CD4-positive, alpha-beta memory T cell (primary cell): ENCODE results near the gene PRDM4. TPM values are rescaled to one million over a fixed set of nuclear protein-coding genes. Genes with fewer than 3 reads are reported as not detected.

Experiments
- CTCF ChIA-PET: fragments of 350-600 bp; sonication (Branson Sonifier 250); formaldehyde crosslinking; loops from one replicate; lab custom pipeline; 2021; ENCODE audit warnings: inconsistent platforms; ENCODE audit not compliant: partially characterized antibody; lab: Charles Lee
- POLR2A ChIA-PET: fragments of 350-600 bp; sonication (Branson Sonifier 250); formaldehyde crosslinking; loops from one replicate; lab custom pipeline; 2021; ENCODE audit not compliant: partially characterized antibody; lab: Charles Lee
- DNase-seq, 5 donors: peaks; one replicate each; pipeline versions ENCODE4 v3.0.0 to v3.0.0-alpha.2; 2020 to 2022; ENCODE audit warnings: mixed read lengths in 1 of 5
- H3K27ac ChIP-seq: one replicate; pipeline ENCODE4 v1.7.0; 2013; ENCODE audit warnings: low read depth, low read length
- H3K27me3 ChIP-seq: 2 replicates; pipeline ENCODE4 v1.7.0; 2013; ENCODE audit warnings: mild to moderate bottlenecking, low read length, moderate library complexity; ENCODE audit not compliant: insufficient read depth
- H3K36me3 ChIP-seq: 2 replicates; pipeline ENCODE4 v1.7.0; 2013; ENCODE audit warnings: mild to moderate bottlenecking, low read length, moderate library complexity; ENCODE audit not compliant: insufficient read depth
- H3K4me1 ChIP-seq: 2 replicates; pipeline ENCODE4 v1.7.0; 2013; ENCODE audit warnings: mild to moderate bottlenecking, low read length, moderate library complexity; ENCODE audit not compliant: insufficient read depth
- H3K4me3 ChIP-seq, 2 donors: one replicate each; pipeline ENCODE4 v1.7.0; 2013; ENCODE audit warnings: low read length in 2 of 2, mild to moderate bottlenecking in 1 of 2
- H3K9me3 ChIP-seq, 2 donors: one replicate each; pipeline ENCODE4 v1.7.0; 2013; ENCODE audit warnings: low read length in 2 of 2, control low read depth in 1 of 2; ENCODE audit not compliant: control insufficient read depth in 1 of 2
- H3K27ac Mint-ChIP-seq, 7 donors: one replicate each; pipeline ENCODE4 v1.8.0; 2020 to 2021; ENCODE audit warnings: mixed read lengths in 7 of 7, mild to moderate bottlenecking in 6 of 7, inconsistent platforms in 3 of 7, moderate library complexity in 3 of 7
- H3K27me3 Mint-ChIP-seq, 2 donors: one replicate each; pipeline ENCODE4 v1.8.0; 2020 to 2021; ENCODE audit warnings: mixed read lengths in 2 of 2
- H3K36me3 Mint-ChIP-seq, 2 donors: one replicate each; pipeline ENCODE4 v1.8.0; 2020 to 2021; ENCODE audit warnings: mixed read lengths in 2 of 2, inconsistent platforms in 1 of 2, mild to moderate bottlenecking in 1 of 2
- H3K4me1 Mint-ChIP-seq, 4 donors: one replicate each; pipeline ENCODE4 v1.8.0; 2020 to 2021; ENCODE audit warnings: mixed read lengths in 4 of 4, mild to moderate bottlenecking in 1 of 4
- H3K4me3 Mint-ChIP-seq, 8 donors: one replicate each; pipeline ENCODE4 v1.8.0; 2020 to 2021; ENCODE audit warnings: mixed read lengths in 8 of 8, mild to moderate bottlenecking in 7 of 8, moderate library complexity in 6 of 8, inconsistent platforms in 3 of 8
- H3K9me3 Mint-ChIP-seq, 8 donors: one replicate each; pipeline ENCODE4 v1.8.0; 2020 to 2021; ENCODE audit warnings: mixed read lengths in 8 of 8, mild to moderate bottlenecking in 5 of 8, inconsistent platforms in 3 of 8, moderate library complexity in 1 of 8
- intact Hi-C: fragments of 100-400 bp; cut with micrococcal nuclease; formaldehyde crosslinking; loops from one replicate; pipeline ENCODE4 v1.15.1; 2023
- polyA plus RNA-seq, 2 donors: library from polyadenylated mRNA; unstranded; fragments of 300-500 nt; fragmentation: Illumina TruSeq; gene quantifications; one replicate each; pipeline ENCODE4 v1.2.3, GENCODE V29; 2021
- total RNA-seq, 2 experiments: library from RNA; stranded (reverse); gene quantifications; one replicate each; pipeline ENCODE4 v1.2.3, GENCODE V29; 2021

Gene PRDM4
- total and polyA plus RNA-seq, 4 experiments from 2014 or later: 12.2 to 38.3 (median 28.0) TPM

- ChIA-PET POLR2A (no interaction called here), CTCF (no interaction called here)
- Mint-ChIP-seq H3K4me1 (peaks cover 2 to 15% (median 6%) of the 10 kb centered on the region in 4 donors), H3K27ac (no peak overlapping the region), H3K27me3 (no peaks in the 10 kb centered on the region), H3K36me3 (no peaks in the 10 kb centered on the region), H3K9me3 (no peaks in the 10 kb centered on the region), H3K4me3 (no peak overlapping the region)
- H3K27me3 ChIP-seq: no peaks in the 10 kb centered on the region
- DNase-seq: no peak
- no peaks in the 10 kb centered on the region for H3K36me3 ChIP-seq
- no peak overlapping the region for H3K4me3 ChIP-seq
- H3K4me1 ChIP-seq: peaks cover 9% of the 10 kb centered on the region
- H3K27ac ChIP-seq: no peak overlapping the region
- no peaks in the 10 kb centered on the region for H3K9me3 ChIP-seq
- intact Hi-C loops: no loop called here
These were observed 4.4 kb upstream of the PRDM4 start for GRCh38 chr12:107765316-107765715.

GRCh38 chr12:107764626-107765025 lies 3.7 kb upstream of the PRDM4 start:
- POLR2A ChIA-PET: no interaction called here
- peaks cover 16% of the 10 kb centered on the region for H3K4me1 ChIP-seq
- no peaks in the 10 kb centered on the region for H3K27me3 Mint-ChIP-seq
- no peak overlapping the region for H3K27ac Mint-ChIP-seq
- intact Hi-C loops: loop anchor here (5.0 kb wide), 3 partner anchors 798 to 1093 kb away; partner anchors contain the start of genes ISCU, SART3 and SSH1
- no peak overlapping the region for H3K4me3 ChIP-seq
- no peaks in the 10 kb centered on the region for H3K27me3 ChIP-seq
- peaks cover 0 to 4% of the 10 kb centered on the region in 2 donors for H3K36me3 Mint-ChIP-seq
- peaks cover 8 to 22% (median 13%) of the 10 kb centered on the region in 4 donors for H3K4me1 Mint-ChIP-seq
- no peak for DNase-seq
- no peaks in the 10 kb centered on the region for H3K36me3 ChIP-seq
- CTCF ChIA-PET: no interaction called here
- no peaks in the 10 kb centered on the region for H3K9me3 ChIP-seq
- H3K9me3 Mint-ChIP-seq: no peaks in the 10 kb centered on the region
- no peak overlapping the region for H3K4me3 Mint-ChIP-seq
- no peak overlapping the region for H3K27ac ChIP-seq

GRCh38 chr12:107762874-107763273 lies 1.9 kb upstream of the PRDM4 start:
- peaks cover 0 to 10% of the 10 kb centered on the region in 2 donors for H3K36me3 Mint-ChIP-seq
- ChIA-PET CTCF (interaction anchor here (1.1 to 1.3 kb wide), 2 partner anchors 85 to 87 kb away, joined by 3 read pairs; no protein-coding TSS in a partner anchor), POLR2A (no interaction called here)
- no peaks in the 10 kb centered on the region for H3K9me3 Mint-ChIP-seq
- intact Hi-C loops: loop anchor here (5.0 kb wide), 3 partner anchors 799 to 1094 kb away; partner anchors contain the start of genes ISCU, SART3 and SSH1
- Histone ChIP-seq H3K9me3 (no peaks in the 10 kb centered on the region), H3K27me3 (no peaks in the 10 kb centered on the region), H3K27ac (no peak overlapping the region), H3K4me1 (peaks cover 34% of the 10 kb centered on the region), H3K36me3 (no peaks in the 10 kb centered on the region), H3K4me3 (no peak overlapping the region)
- H3K27ac Mint-ChIP-seq: peak overlapping the region in 4 of 7 donors; percentile 23 to 56 (median 39)
- DNase-seq: no peak
- H3K27me3 Mint-ChIP-seq: no peaks in the 10 kb centered on the region
- H3K4me3 Mint-ChIP-seq: no peak overlapping the region
- H3K4me1 Mint-ChIP-seq: peaks cover 15 to 38% (median 24%) of the 10 kb centered on the region in 4 donors

GRCh38 chr12:107761502-107761904 lies 566 bp upstream of the PRDM4 start:
- no peaks in the 10 kb centered on the region for H3K27me3 Mint-ChIP-seq
- peak overlapping the region; percentile 64 for H3K27ac ChIP-seq
- H3K27ac Mint-ChIP-seq: peak overlapping the region; percentile 90 to 98 (median 94)
- peaks cover 4 to 22% of the 10 kb centered on the region in 2 donors for H3K36me3 Mint-ChIP-seq
- peak overlapping the region; percentile 40 to 82 for H3K4me3 ChIP-seq
- H3K4me1 Mint-ChIP-seq: peaks cover 17 to 45% (median 26%) of the 10 kb centered on the region in 4 donors
- H3K4me3 Mint-ChIP-seq: peak overlapping the region; percentile 86 to 93 (median 89)
- DNase-seq: no peak
- H3K27me3 ChIP-seq: no peaks in the 10 kb centered on the region
- intact Hi-C loops: loop anchor here (1.0 to 5.0 kb wide), 9 partner anchors 76 to 1459 kb away; partner anchors contain the start of genes ALKBH2, CRY1, FICD and ISCU
- H3K9me3 ChIP-seq: no peaks in the 10 kb centered on the region
- CTCF ChIA-PET: interaction anchor here (1.1 to 1.3 kb wide), 2 partner anchors 84 to 86 kb away, joined by 3 read pairs; no protein-coding TSS in a partner anchor
- peaks cover 41% of the 10 kb centered on the region for H3K4me1 ChIP-seq
- POLR2A ChIA-PET: interaction anchor here (1.0 kb wide), 1 partner anchor 77 kb away, joined by 5 read pairs; no protein-coding TSS in a partner anchor
- H3K36me3 ChIP-seq: peaks cover 6% of the 10 kb centered on the region
- no peaks in the 10 kb centered on the region for H3K9me3 Mint-ChIP-seq

GRCh38 chr12:107760207-107760808 lies 629 bp downstream of the PRDM4 start:
- H3K9me3 ChIP-seq: no peaks in the 10 kb centered on the region
- H3K4me3 ChIP-seq: peak overlapping the region; percentile 77 to 82
- H3K4me1 ChIP-seq: peaks cover 41% of the 10 kb centered on the region
- peak overlapping the region; percentile 72 to 95 (median 90) for H3K4me3 Mint-ChIP-seq
- no peaks in the 10 kb centered on the region for H3K27me3 Mint-ChIP-seq
- peak; percentile 20 to 50 (median 42) for DNase-seq
- no peaks in the 10 kb centered on the region for H3K27me3 ChIP-seq
- ChIA-PET POLR2A (interaction anchor here (0.6 to 1.6 kb wide), 3 partner anchors 10 to 868 kb away, joined by 3 to 6 read pairs (median 4); partner anchors contain the start of gene PWP1), CTCF (interaction anchor here (0.6 kb wide), 1 partner anchor 85 kb away, joined by 3 read pairs; no protein-coding TSS in a partner anchor)
- H3K27ac Mint-ChIP-seq: peak overlapping the region; percentile 78 to 93 (median 91)
- H3K36me3 ChIP-seq: peaks cover 9% of the 10 kb centered on the region
- H3K4me1 Mint-ChIP-seq: peaks cover 17 to 45% (median 26%) of the 10 kb centered on the region in 4 donors
- peak overlapping the region; percentile 61 for H3K27ac ChIP-seq
- H3K36me3 Mint-ChIP-seq: peaks cover 8 to 29% of the 10 kb centered on the region in 2 donors
- intact Hi-C loops: loop anchor here (2.0 to 5.0 kb wide), 6 partner anchors 124 to 1458 kb away; partner anchors contain the start of genes ALKBH2, ISCU, SART3 and SSH1
- H3K9me3 Mint-ChIP-seq: no peaks in the 10 kb centered on the region

GRCh38 chr12:107759410-107759809 lies 1.5 kb downstream of the PRDM4 start:
- intact Hi-C loops: no loop called here
- Histone ChIP-seq H3K36me3 (peaks cover 16% of the 10 kb centered on the region), H3K27ac (peak overlapping the region; percentile 61), H3K9me3 (no peaks in the 10 kb centered on the region), H3K27me3 (no peaks in the 10 kb centered on the region), H3K4me3 (peak overlapping the region in 1 of 2 donors; percentile 82), H3K4me1 (peaks cover 41% of the 10 kb centered on the region)
- Mint-ChIP-seq H3K27ac (peak overlapping the region; percentile 78 to 93 (median 91)), H3K4me1 (peaks cover 17 to 45% (median 26%) of the 10 kb centered on the region in 4 donors), H3K4me3 (peak overlapping the region; percentile 72 to 95 (median 90)), H3K36me3 (peaks cover 11 to 36% of the 10 kb centered on the region in 2 donors), H3K9me3 (no peaks in the 10 kb centered on the region), H3K27me3 (no peaks in the 10 kb centered on the region)
- ChIA-PET POLR2A (interaction anchor here (1.6 to 1.8 kb wide), 2 partner anchors 9 to 74 kb away, joined by 4 to 8 read pairs; partner anchors contain the start of gene PWP1), CTCF (interaction anchor here (0.6 kb wide), 1 partner anchor 84 kb away, joined by 3 read pairs; no protein-coding TSS in a partner anchor)
- peak in 2 of 5 donors; percentile 14 to 64 for DNase-seq

- H3K9me3 Mint-ChIP-seq: no peaks in the 10 kb centered on the region
- H3K27me3 ChIP-seq: no peaks in the 10 kb centered on the region
- no peaks in the 10 kb centered on the region for H3K9me3 ChIP-seq
- ChIA-PET POLR2A (no interaction called here), CTCF (no interaction called here)
- peaks cover 60% of the 10 kb centered on the region for H3K36me3 ChIP-seq
- H3K4me3 Mint-ChIP-seq: no peak overlapping the region
- peaks cover 4 to 12% (median 9%) of the 10 kb centered on the region in 4 donors for H3K4me1 Mint-ChIP-seq
- no peak overlapping the region for H3K27ac Mint-ChIP-seq
- H3K27ac ChIP-seq: no peak overlapping the region
- no peak overlapping the region for H3K4me3 ChIP-seq
- no peak for DNase-seq
- H3K36me3 Mint-ChIP-seq: peaks cover 33 to 52% of the 10 kb centered on the region in 2 donors
- no peaks in the 10 kb centered on the region for H3K27me3 Mint-ChIP-seq
- peaks cover 13% of the 10 kb centered on the region for H3K4me1 ChIP-seq
- intact Hi-C loops: no loop called here
These were observed 11.9 kb downstream of the PRDM4 start for GRCh38 chr12:107749083-107749482.
